GM19324 (cell line): ENCODE measurements around the gene KBTBD3.
"Not testable (repeated sequence)": the region's sequence is repeated elsewhere in the genome, so short reads cannot be mapped to it uniquely, and the experiment has no call there.

Source experiments
- ATAC-seq: cut with Tn5 transposase; IDR thresholded peaks from one replicate; pipeline ENCODE4 v1.9.1; 2021; ENCODE audit warnings: mild to moderate bottlenecking, moderate library complexity; ENCODE audit not compliant: unreplicated experiment, low FRiP score

The KBTBD3 gene

DNA sequence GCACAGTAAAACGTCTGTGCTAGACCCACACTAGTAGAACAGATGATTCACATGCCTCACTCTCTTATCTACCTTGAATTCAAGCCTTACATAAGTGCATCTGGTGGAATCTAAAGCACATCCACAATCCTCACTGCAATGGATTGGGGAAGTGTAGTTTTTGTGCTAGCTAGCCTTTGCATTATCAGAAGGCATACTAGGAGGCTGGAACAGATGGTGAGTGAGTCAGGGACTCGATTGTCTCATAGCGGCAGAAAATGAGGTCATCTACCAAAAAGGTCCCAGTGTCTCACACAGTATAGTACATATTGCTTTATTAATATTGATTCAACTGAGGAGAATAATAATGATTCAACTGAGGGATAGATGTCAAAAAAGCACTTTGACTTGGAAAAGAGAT is 64.4 kb downstream of the KBTBD3 start:
- ATAC-seq, result no peak

DNA sequence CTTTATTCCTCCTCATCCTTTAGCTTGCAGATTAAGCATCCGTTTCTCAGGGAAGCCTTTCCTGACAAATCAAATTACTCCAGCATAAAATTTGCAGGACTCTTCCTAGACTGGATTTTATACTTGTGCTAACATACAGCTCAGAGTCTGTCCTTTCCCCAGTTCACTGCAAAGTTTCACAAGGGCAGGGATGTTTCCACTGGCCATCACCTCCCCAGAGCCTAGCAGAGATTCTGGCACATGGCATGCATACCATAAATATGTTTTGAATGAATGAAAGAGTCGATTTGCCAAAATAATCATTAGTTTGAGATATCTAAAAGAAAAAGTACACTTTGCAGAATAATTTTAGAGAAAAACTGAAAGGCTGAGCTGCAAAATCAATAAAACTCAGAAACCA is 65.7 kb downstream of the KBTBD3 start:
- ATAC-seq, result no peak

DNA sequence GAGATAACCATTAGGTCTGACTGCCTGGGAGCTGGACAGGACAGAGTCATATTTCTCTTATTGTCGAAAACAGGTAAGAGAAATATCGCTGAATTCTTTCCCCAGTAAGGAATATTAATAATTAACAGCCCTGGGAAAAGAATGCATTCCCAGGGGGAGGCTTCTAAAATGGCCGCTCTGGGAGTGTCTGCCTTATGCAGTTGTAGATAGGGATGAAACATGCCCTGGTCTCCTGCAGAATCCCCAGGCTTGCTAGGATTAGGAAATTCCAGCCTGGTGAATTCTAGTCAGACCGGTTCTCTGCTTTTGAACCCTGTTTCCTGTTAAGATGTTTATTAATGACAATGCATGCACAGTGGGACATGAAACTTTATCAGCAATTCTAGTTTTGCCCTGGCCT is 74.1 kb downstream of the KBTBD3 start:
- not testable (repeated sequence) for ATAC-seq

DNA sequence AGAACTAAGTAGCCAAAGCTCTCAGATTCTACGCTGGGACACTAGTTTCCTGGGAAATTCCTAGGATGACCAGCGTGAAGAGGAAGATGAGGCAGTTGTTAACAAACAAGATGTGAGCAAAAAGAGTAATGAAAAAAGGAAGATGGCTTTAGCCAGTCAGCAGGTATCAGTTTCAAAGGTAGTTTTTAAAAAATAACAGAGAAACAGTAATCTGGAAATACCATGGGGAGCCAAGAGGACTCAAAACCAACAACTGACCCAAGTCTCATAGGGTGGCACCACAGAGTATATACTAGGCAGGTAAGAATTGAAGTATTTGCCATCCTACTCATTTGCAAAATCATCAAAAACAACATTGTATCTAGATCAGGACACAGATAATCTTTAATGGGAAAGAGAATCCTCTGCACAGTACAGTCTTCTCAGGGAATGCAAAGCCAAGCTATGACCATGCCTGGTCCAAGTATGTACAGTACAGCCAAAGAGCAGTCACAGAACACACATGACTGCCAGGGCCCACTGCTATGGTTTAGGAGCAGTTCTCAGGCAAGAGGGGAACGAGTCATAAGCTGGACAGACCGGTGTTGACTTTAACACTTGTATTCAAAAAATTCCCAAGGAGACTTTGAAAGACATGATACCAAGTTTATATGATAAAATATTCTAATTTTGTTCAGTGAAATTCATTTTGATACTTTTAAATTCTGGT is 75.7 kb downstream of the KBTBD3 start:
- no peak for ATAC-seq
